NCI-H187 (cell line): ENCODE data around the gene PRAMEF17.
"Not testable (repeated sequence)": the region's sequence is repeated elsewhere in the genome, so short reads cannot be mapped to it uniquely, and the experiment has no call there.

ENCODE experiments used
- DNase-seq, 2 experiments: peaks; one replicate each; lab custom pipeline; 2025; lab: John Stamatoyannopoulos, UW

The PRAMEF17 gene

GRCh38 chr1:13389332-13389731, at the start of gene PRAMEF17:
TSS of gene PRAMEF17 (plus strand) at chr1:13389632. CDS start at chr1:13389658, 26 bp downstream.
- DNase-seq: not testable (repeated sequence)

- DNase-seq: not testable (repeated sequence)
These were observed 46.9 kb upstream of the PRAMEF17 start for GRCh38 chr1:13342496-13342895.

GRCh38 chr1:13347034-13347433, 42.4 kb upstream of the PRAMEF17 start, which contains the start of gene PRAMEF14:
TSS of gene PRAMEF14 (minus strand) at chr1:13347134. CDS start at chr1:13345314, 1,820 bp downstream.
- not testable (repeated sequence) for DNase-seq

GRCh38 chr1:13353476-13353875, 36.0 kb upstream of the PRAMEF17 start:
- DNase-seq: not testable (repeated sequence)

- not testable (repeated sequence) for DNase-seq
These were observed 35.0 kb upstream of the PRAMEF17 start for GRCh38 chr1:13354475-13354874.

GRCh38 chr1:13356774-13357173, 32.7 kb upstream of the PRAMEF17 start:
- DNase-seq: not testable (repeated sequence)

- DNase-seq: not testable (repeated sequence)
These were observed 27.1 kb upstream of the PRAMEF17 start for GRCh38 chr1:13362364-13362763.

- not testable (repeated sequence) for DNase-seq
These were observed 24.5 kb upstream of the PRAMEF17 start for GRCh38 chr1:13364928-13365327.

- DNase-seq: not testable (repeated sequence)
These were observed 22.9 kb upstream of the PRAMEF17 start for GRCh38 chr1:13366536-13366935.

GRCh38 chr1:13368544-13368943, 20.9 kb upstream of the PRAMEF17 start:
- DNase-seq: not testable (repeated sequence)

- DNase-seq: not testable (repeated sequence)
These were observed 10.4 kb upstream of the PRAMEF17 start for GRCh38 chr1:13378983-13379382.

- DNase-seq: not testable (repeated sequence)
These were observed 9.1 kb upstream of the PRAMEF17 start for GRCh38 chr1:13380380-13380779.

GRCh38 chr1:13393004-13393403, 3.6 kb downstream of the PRAMEF17 start:
- DNase-seq: not testable (repeated sequence)

- not testable (repeated sequence) for DNase-seq
These were observed 5.3 kb downstream of the PRAMEF17 start for GRCh38 chr1:13394761-13395160.

- DNase-seq: not testable (repeated sequence)
These were observed 5.9 kb downstream of the PRAMEF17 start for GRCh38 chr1:13395311-13395710.

GRCh38 chr1:13407811-13408210, 18.4 kb downstream of the PRAMEF17 start:
- no peak for DNase-seq

GRCh38 chr1:13410150-13410549, 20.7 kb downstream of the PRAMEF17 start, which contains the start of gene PRAMEF20:
TSS of gene PRAMEF20 (plus strand) at chr1:13410450. CDS start at chr1:13416355, 5,905 bp downstream.
- not testable (repeated sequence) for DNase-seq

- DNase-seq: no peak
These were observed 41.1 kb downstream of the PRAMEF17 start for GRCh38 chr1:13430495-13430894.

- no peak for DNase-seq
These were observed 42.8 kb downstream of the PRAMEF17 start for GRCh38 chr1:13432251-13432650.

GRCh38 chr1:13433694-13434358, 44.4 kb downstream of the PRAMEF17 start:
- not testable (repeated sequence) for DNase-seq

GRCh38 chr1:13435458-13435857, 46.0 kb downstream of the PRAMEF17 start:
- DNase-seq: no peak

- DNase-seq: not testable (repeated sequence)
These were observed 49.8 kb downstream of the PRAMEF17 start for GRCh38 chr1:13439104-13439783.
